SK-N-SH treated with all-trans-retinoic acid at 6 μM for 48 hours (cell line): ENCODE measurements around the gene LRRC2.
"Not testable (repeated sequence)": the region's sequence is repeated elsewhere in the genome, so short reads cannot be mapped to it uniquely, and the experiment has no call there.

Source experiments
- ATAC-seq: fragments of 200-7000 bp; cut with Tn5 transposase; 3 replicates; pipeline ENCODE4 v1.9.1; 2020; ENCODE audit warnings: mild to moderate bottlenecking, moderate library complexity
- ARNTL ChIP-seq: fragments of 450-650 bp; formaldehyde crosslinking; IDR thresholded peaks from 2 replicates; pipeline ENCODE4 v1.5.0; 2020; ENCODE audit warnings: low read depth, mild to moderate bottlenecking, moderate library complexity, borderline replicate concordance
- BACH2 ChIP-seq: fragments of 250-450 bp; sonication (Bioruptor Pico); IDR thresholded peaks from 2 replicates; pipeline ENCODE4 v1.9.0; 2021; ENCODE audit warnings: mild to moderate bottlenecking, borderline replicate concordance
- CREB5 ChIP-seq: fragments of 250-450 bp; sonication (Bioruptor Pico); IDR thresholded peaks from 2 replicates; pipeline ENCODE4 v1.5.1; 2020; ENCODE audit warnings: low read depth, mild to moderate bottlenecking, moderate library complexity
- CSDC2 ChIP-seq: fragments of 250-450 bp; sonication (Bioruptor Pico); IDR thresholded peaks from 2 replicates; pipeline ENCODE4 v1.5.0; 2020; ENCODE audit warnings: mild to moderate bottlenecking, moderate library complexity
- GLIS3 ChIP-seq: fragments of 250-450 bp; sonication (Bioruptor Pico); IDR thresholded peaks from 2 replicates; pipeline ENCODE4 v1.5.0; 2020; ENCODE audit warnings: mild to moderate bottlenecking, moderate library complexity
- ISL1 ChIP-seq: fragments of 250-450 bp; sonication (Bioruptor Pico); IDR thresholded peaks from 2 replicates; pipeline ENCODE4 v2.1.2; 2022; ENCODE audit warnings: mild to moderate bottlenecking, moderate library complexity
- OSR1 ChIP-seq: fragments of 250-450 bp; sonication (Bioruptor Pico); IDR thresholded peaks from 2 replicates; pipeline ENCODE4 v1.8.0; 2022; ENCODE audit warnings: moderate library complexity, mild to moderate bottlenecking, inconsistent platforms
- PATZ1 ChIP-seq: fragments of 250-450 bp; sonication (Bioruptor Pico); IDR thresholded peaks from 2 replicates; pipeline ENCODE4 v1.8.0; 2020; ENCODE audit warnings: mild to moderate bottlenecking, moderate library complexity, borderline replicate concordance
- POU6F1 ChIP-seq: fragments of 250-450 bp; sonication (Bioruptor Pico); IDR thresholded peaks from 2 replicates; pipeline ENCODE4 v1.8.0; 2021; ENCODE audit warnings: low read depth, mild to moderate bottlenecking, moderate library complexity, borderline replicate concordance
- PPARA ChIP-seq: fragments of 250-450 bp; sonication (Bioruptor Pico); IDR thresholded peaks from 2 replicates; pipeline ENCODE4 v1.5.0; 2020; ENCODE audit warnings: mild to moderate bottlenecking, borderline replicate concordance
- RARB ChIP-seq: fragments of 250-450 bp; sonication (Bioruptor Pico); IDR thresholded peaks from 2 replicates; pipeline ENCODE4 v1.8.0; 2021; ENCODE audit warnings: mild to moderate bottlenecking, moderate library complexity
- TCF4 ChIP-seq: fragments of 250-450 bp; sonication (Bioruptor Pico); IDR thresholded peaks from 2 replicates; pipeline ENCODE4 v1.8.0; 2021; ENCODE audit warnings: mild to moderate bottlenecking, moderate library complexity, borderline replicate concordance
- TOX ChIP-seq: fragments of 250-450 bp; sonication (Bioruptor Pico); IDR thresholded peaks from 2 replicates; pipeline ENCODE4 v1.8.0; 2021; ENCODE audit warnings: mild to moderate bottlenecking, moderate library complexity, borderline replicate concordance
- TSHZ2 ChIP-seq: fragments of 250-450 bp; sonication (Bioruptor Pico); IDR thresholded peaks from 2 replicates; pipeline ENCODE4 v1.5.0; 2020; ENCODE audit warnings: mild to moderate bottlenecking, moderate library complexity
- ZC3H10 ChIP-seq: fragments of 250-450 bp; sonication (Bioruptor Pico); IDR thresholded peaks from 2 replicates; pipeline ENCODE4 v1.5.1; 2021; ENCODE audit warnings: mild to moderate bottlenecking, moderate library complexity
- ZFP30 ChIP-seq: fragments of 450-650 bp; formaldehyde crosslinking; IDR thresholded peaks from 2 replicates; pipeline ENCODE4 v1.5.0; 2022; ENCODE audit warnings: mild to moderate bottlenecking, moderate library complexity
- ZNF565 ChIP-seq: fragments of 450-650 bp; formaldehyde crosslinking; conservative IDR thresholded peaks from 2 replicates; pipeline ENCODE4 v1.5.0; 2020; ENCODE audit warnings: low read depth, mild to moderate bottlenecking, moderate library complexity
- ZNF8 ChIP-seq: fragments of 450-650 bp; formaldehyde crosslinking; IDR thresholded peaks from 2 replicates; pipeline ENCODE4 v1.5.0; 2020; ENCODE audit warnings: mild to moderate bottlenecking, moderate library complexity

LRRC2 gene

GRCh38 chr3:46538803-46539442 is 27.2 kb downstream of the LRRC2 start:
- no peak for TF ChIP-seq ZFP30 (CRISPR knock-in tag)
- TF ChIP-seq TOX (CRISPR knock-in tag): no peak
- TF ChIP-seq RARB (CRISPR knock-in tag): no peak
- no peak for TF ChIP-seq PATZ1 (CRISPR knock-in tag)
- TF ChIP-seq TCF4: no peak
- no peak for TF ChIP-seq CREB5 (CRISPR knock-in tag)
- no peak for TF ChIP-seq ZNF565 (CRISPR knock-in tag)
- TF ChIP-seq OSR1 (CRISPR knock-in tag): no peak
- no peak for TF ChIP-seq PPARA (CRISPR knock-in tag)
- no peak for TF ChIP-seq ARNTL
- TF ChIP-seq POU6F1: no peak
- TF ChIP-seq ZNF8 (CRISPR knock-in tag): no peak
- TF ChIP-seq ZC3H10 (CRISPR knock-in tag): no peak
- TF ChIP-seq ISL1: no peak
- TF ChIP-seq TSHZ2 (CRISPR knock-in tag): no peak
- no peak for TF ChIP-seq CSDC2 (CRISPR knock-in tag)
- no peak for TF ChIP-seq BACH2 (CRISPR knock-in tag)
- peak; percentile 47; the same call in 2 of the 3 replicates for ATAC-seq

- not testable (repeated sequence) for ATAC-seq
Observed at GRCh38 chr3:46538425-46538802, 27.7 kb downstream of the LRRC2 start.

GRCh38 chr3:46537779-46538178 is 28.3 kb downstream of the LRRC2 start:
- TF ChIP-seq TSHZ2 (CRISPR knock-in tag): no peak
- TF ChIP-seq ZFP30 (CRISPR knock-in tag): no peak
- TF ChIP-seq ISL1: no peak
- TF ChIP-seq, all 23 proteins: peak for 0
- no peak for ATAC-seq

- TF ChIP-seq TOX (CRISPR knock-in tag) (no peak), ISL1 (no peak), BACH2 (CRISPR knock-in tag) (no peak), GLIS3 (no peak), POU6F1 (no peak)
- no peak for ATAC-seq
Observed at GRCh38 chr3:46537316-46537715, 28.8 kb downstream of the LRRC2 start.
